Measurements from ENCODE around the gene SYNRG. TPM values are rescaled to one million over a fixed set of nuclear protein-coding genes. Genes with fewer than 3 reads are reported as not detected.

Gene SYNRG
- total and polyA plus RNA-seq, 2 of the 13 experiments (the other 11 are each of a cell fraction or from before 2014, with no cell fraction given) = 7.3 to 8.7 TPM

GRCh38 chr17:37489197-37490001 lies 119.8 kb downstream of the SYNRG start, which contains the start of gene DUSP14 (continued):
- TF ChIP-seq ZNF710 (CRISPR knock-in tag; IDR thresholded peaks at IDR 0.05; ENCODE audit: borderline replicate concordance) (no peak), RELA (CRISPR knock-in tag; IDR thresholded peaks at IDR 0.05) (no peak), HDAC6 (IDR thresholded peaks at IDR 0.05; ENCODE audit: low read depth, low read length) (no peak), RFXAP (CRISPR knock-in tag; IDR thresholded peaks at IDR 0.05; ENCODE audit: borderline replicate concordance) (no peak), PHF21A (CRISPR knock-in tag; IDR thresholded peaks at IDR 0.05) (no peak), CREM (IDR thresholded peaks at IDR 0.05) (no peak), CREM (CRISPR knock-in tag; IDR thresholded peaks at IDR 0.05) (no peak), ZFP36L1 (CRISPR knock-in tag; IDR thresholded peaks at IDR 0.05) (no peak), POLR2AphosphoS5 (IDR thresholded peaks at IDR 0.05; ENCODE audit: low read depth, low read length) (peak; percentile 77), ATAD3A (CRISPR knock-in tag; IDR thresholded peaks at IDR 0.05) (no peak), ZNF616 (CRISPR knock-in tag; IDR thresholded peaks at IDR 0.05; ENCODE audit: low read depth) (peak; percentile 54; the same call in 1 of the 2 replicates), MLLT10 (CRISPR knock-in tag; IDR thresholded peaks at IDR 0.05) (no peak), CERS6 (CRISPR knock-in tag; IDR thresholded peaks at IDR 0.05) (no peak), ZNF253 (CRISPR knock-in tag; IDR thresholded peaks at IDR 0.05; ENCODE audit: borderline replicate concordance) (no peak), TBX3 (IDR thresholded peaks at IDR 0.05; ENCODE audit: borderline replicate concordance) (no peak), ZNF205 (CRISPR knock-in tag; IDR thresholded peaks at IDR 0.05) (0 out of 2 replicates have a peak, but pooled peaks have one; percentile 31), HNRNPLL (IDR thresholded peaks at IDR 0.05; ENCODE audit: low read depth, low read length, poor library complexity, severe bottlenecking) (peak; percentile 60), ADNP (CRISPR knock-in tag; IDR thresholded peaks at IDR 0.05) (no peak), TEAD3 (CRISPR knock-in tag; optimal IDR thresholded peaks at IDR 0.05; ENCODE audit: borderline replicate concordance) (no peak), SMAD9 (CRISPR knock-in tag; IDR thresholded peaks at IDR 0.05) (no peak), HNRNPL (IDR thresholded peaks at IDR 0.05; ENCODE audit: low read depth, low read length) (0 out of 2 replicates have a peak, but pooled peaks have one; percentile 22), MXI1 (IDR thresholded peaks at IDR 0.05; ENCODE audit: borderline replicate concordance, low read depth, low read length) (no peak), FLYWCH1 (CRISPR knock-in tag; IDR thresholded peaks at IDR 0.05) (no peak)
- TF ChIP-seq, protein P1, sequence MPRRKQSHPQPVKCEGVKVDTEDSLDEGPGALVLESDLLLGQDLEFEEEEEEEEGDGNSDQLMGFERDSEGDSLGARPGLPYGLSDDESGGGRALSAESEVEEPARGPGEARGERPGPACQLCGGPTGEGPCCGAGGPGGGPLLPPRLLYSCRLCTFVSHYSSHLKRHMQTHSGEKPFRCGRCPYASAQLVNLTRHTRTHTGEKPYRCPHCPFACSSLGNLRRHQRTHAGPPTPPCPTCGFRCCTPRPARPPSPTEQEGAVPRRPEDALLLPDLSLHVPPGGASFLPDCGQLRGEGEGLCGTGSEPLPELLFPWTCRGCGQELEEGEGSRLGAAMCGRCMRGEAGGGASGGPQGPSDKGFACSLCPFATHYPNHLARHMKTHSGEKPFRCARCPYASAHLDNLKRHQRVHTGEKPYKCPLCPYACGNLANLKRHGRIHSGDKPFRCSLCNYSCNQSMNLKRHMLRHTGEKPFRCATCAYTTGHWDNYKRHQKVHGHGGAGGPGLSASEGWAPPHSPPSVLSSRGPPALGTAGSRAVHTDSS (CRISPR knock-in tag; conservative IDR thresholded peaks at IDR 0.05) = no peak
- TF ChIP-seq, protein P2, sequence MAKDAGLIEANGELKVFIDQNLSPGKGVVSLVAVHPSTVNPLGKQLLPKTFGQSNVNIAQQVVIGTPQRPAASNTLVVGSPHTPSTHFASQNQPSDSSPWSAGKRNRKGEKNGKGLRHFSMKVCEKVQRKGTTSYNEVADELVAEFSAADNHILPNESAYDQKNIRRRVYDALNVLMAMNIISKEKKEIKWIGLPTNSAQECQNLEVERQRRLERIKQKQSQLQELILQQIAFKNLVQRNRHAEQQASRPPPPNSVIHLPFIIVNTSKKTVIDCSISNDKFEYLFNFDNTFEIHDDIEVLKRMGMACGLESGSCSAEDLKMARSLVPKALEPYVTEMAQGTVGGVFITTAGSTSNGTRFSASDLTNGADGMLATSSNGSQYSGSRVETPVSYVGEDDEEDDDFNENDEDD (CRISPR knock-in tag; IDR thresholded peaks at IDR 0.05; ENCODE audit: borderline replicate concordance) = no peak; the same call in 1 of the 2 replicates

Measured in HepG2 (cell line).